GM18526 (cell line): ENCODE results near the gene C5orf46.

Experiments used
- POLR2A ChIP-seq: IDR thresholded peaks from 3 replicates; pipeline ENCODE4 v1.6.1; 2011; ENCODE audit not compliant: insufficient read length; ENCODE audit errors: extremely low read depth

The C5orf46 gene

DNA sequence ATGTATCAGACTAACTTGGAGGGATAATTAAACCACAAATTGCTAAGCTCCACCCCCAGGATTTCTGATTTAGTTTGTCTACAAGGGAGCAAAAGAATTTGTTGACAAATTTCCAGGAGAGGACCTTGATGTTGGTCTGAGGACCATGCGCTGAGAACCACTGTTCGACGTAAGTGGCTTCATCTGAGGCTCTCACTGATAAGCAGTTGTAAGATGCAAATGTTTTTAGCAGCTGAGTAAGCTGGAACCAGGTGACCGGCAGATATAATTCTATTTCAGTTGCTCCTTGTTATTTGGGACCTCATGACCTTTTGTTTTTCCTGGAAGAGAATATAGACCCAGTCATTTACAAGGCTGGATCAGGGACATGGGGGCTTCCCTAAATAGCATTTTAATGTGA lies 60.7 kb downstream of the C5orf46 start:
- TF ChIP-seq POLR2A, result no peak

DNA sequence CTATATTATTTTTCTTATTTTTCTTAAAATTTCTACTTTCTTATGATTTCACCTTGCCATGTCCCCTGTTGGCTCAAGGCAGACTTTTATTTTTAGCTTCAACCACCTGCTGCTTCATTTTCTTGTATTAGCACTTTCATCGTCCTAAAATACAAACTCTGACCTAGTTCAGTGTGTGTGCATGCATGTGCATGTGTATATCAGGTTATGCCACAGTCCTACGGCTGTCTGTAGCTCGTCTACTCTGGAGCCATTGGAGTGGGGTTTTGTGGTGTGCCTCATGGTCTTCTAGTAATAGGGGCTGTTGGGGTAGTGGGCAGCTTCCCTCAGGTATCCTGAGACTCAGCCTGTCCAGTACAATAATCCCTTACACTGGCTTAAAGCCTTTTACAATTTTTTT lies 61.5 kb downstream of the C5orf46 start:
- no peak for TF ChIP-seq POLR2A

DNA sequence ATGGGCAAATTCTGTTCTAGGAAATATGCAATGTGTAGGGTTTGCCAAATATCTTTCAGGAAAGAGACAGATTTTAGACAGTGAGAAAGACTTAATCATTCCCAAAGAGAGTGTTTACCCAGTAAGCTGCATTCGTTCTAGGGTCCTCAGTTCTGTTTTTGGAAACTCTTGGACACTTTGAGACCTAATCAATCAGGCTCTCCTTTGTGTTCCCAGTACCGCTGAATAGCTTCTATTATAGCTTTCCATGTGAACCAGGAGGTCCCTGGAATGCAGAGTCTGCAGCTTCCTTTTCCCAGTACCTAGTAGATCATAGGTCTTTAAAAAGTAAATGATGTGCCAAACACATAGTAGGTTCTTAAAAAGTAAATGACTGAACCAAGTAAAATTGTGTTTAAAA lies 63.5 kb downstream of the C5orf46 start:
- TF ChIP-seq POLR2A, result no peak
